WERI-Rb-1 (cell line): ENCODE results near the gene ADGRG6.

Experiments used
- DNase-seq: peaks from one replicate; pipeline ENCODE4 v3.0.0-alpha.2; 2020
- H3K27ac ChIP-seq: fragments of 250-450 bp; sonication (Bioruptor Pico); 2 replicates; pipeline ENCODE4 v1.5.1; 2020; ENCODE audit warnings: mild to moderate bottlenecking, moderate library complexity
- H3K27me3 ChIP-seq: fragments of 250-450 bp; sonication (Bioruptor Pico); 2 replicates; pipeline ENCODE4 v1.5.1; 2021; ENCODE audit warnings: mild to moderate bottlenecking, low read depth, moderate library complexity; ENCODE audit not compliant: insufficient read depth, severe bottlenecking
- H3K36me3 ChIP-seq: fragments of 250-450 bp; sonication (Bioruptor Pico); 2 replicates; pipeline ENCODE4 v1.5.1; 2020; ENCODE audit warnings: mild to moderate bottlenecking, moderate library complexity
- H3K4me3 ChIP-seq: 2 replicates; pipeline ENCODE4 v1.5.1; 2011; ENCODE audit warnings: low read depth, mild to moderate bottlenecking, control low read depth, low read length
- H3K9me3 ChIP-seq: fragments of 250-450 bp; sonication (Bioruptor Pico); 2 replicates; pipeline ENCODE4 v1.5.1; 2021; ENCODE audit warnings: mild to moderate bottlenecking, moderate library complexity; ENCODE audit not compliant: severe bottlenecking
- TF ChIP-seq, protein P1 (sequence below): IDR thresholded peaks from 2 replicates; pipeline ENCODE4 v1.5.1; 2011; ENCODE audit warnings: low read depth, mild to moderate bottlenecking, control low read depth, inconsistent platforms, low read length

The ADGRG6 gene

DNA sequence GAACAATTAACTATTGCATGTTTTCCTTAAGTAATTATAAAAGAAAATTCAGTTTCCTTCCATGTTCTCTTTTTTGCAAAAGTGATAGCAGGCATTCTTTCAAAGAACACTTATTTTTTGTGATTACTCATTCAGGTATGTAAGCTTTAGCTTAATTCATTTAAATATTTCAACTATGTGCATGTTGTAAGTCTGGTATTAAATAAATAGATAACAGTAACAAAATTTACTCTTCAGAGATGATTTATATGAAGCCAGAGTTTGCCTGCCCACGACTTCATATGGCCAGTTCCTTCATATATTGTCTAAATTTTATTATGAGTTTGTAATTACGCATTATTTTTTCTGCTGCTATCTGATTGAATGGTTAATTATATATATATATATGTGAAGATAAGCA lies 110.9 kb downstream of the ADGRG6 start:
- H3K36me3 ChIP-seq = no peaks in the 10 kb centered on the region
- no peaks in the 10 kb centered on the region for H3K27me3 ChIP-seq
- DNase-seq = no peak
- TF ChIP-seq, protein P1, sequence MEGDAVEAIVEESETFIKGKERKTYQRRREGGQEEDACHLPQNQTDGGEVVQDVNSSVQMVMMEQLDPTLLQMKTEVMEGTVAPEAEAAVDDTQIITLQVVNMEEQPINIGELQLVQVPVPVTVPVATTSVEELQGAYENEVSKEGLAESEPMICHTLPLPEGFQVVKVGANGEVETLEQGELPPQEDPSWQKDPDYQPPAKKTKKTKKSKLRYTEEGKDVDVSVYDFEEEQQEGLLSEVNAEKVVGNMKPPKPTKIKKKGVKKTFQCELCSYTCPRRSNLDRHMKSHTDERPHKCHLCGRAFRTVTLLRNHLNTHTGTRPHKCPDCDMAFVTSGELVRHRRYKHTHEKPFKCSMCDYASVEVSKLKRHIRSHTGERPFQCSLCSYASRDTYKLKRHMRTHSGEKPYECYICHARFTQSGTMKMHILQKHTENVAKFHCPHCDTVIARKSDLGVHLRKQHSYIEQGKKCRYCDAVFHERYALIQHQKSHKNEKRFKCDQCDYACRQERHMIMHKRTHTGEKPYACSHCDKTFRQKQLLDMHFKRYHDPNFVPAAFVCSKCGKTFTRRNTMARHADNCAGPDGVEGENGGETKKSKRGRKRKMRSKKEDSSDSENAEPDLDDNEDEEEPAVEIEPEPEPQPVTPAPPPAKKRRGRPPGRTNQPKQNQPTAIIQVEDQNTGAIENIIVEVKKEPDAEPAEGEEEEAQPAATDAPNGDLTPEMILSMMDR = no peak
- no peak overlapping the region for H3K27ac ChIP-seq
- H3K4me3 ChIP-seq = no peak overlapping the region
- no peaks in the 10 kb centered on the region for H3K9me3 ChIP-seq

DNA sequence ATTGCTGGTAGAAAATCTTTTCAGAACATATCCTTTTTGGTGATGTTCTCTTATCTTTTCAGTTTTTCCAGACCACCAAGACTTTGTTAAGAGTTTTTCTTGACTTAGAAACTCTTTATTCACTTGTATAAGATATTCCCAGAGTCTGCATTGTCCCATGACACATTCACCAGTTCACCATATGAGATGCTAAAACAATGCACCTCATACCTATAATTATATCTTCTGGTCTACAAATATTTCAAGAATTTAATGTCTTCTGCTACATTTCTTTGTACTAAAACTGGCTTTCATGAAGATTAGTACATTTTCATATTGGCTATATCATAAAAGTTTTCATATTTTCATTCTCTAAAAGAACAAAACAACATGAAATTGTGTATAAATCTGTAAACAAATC lies 111.3 kb downstream of the ADGRG6 start:
- Histone ChIP-seq H3K36me3 (no peaks in the 10 kb centered on the region), H3K9me3 (no peaks in the 10 kb centered on the region), H3K27ac (no peak overlapping the region), H3K4me3 (no peak overlapping the region), H3K27me3 (no peaks in the 10 kb centered on the region)
- TF ChIP-seq, protein P1 = no peak
- DNase-seq = no peak

DNA sequence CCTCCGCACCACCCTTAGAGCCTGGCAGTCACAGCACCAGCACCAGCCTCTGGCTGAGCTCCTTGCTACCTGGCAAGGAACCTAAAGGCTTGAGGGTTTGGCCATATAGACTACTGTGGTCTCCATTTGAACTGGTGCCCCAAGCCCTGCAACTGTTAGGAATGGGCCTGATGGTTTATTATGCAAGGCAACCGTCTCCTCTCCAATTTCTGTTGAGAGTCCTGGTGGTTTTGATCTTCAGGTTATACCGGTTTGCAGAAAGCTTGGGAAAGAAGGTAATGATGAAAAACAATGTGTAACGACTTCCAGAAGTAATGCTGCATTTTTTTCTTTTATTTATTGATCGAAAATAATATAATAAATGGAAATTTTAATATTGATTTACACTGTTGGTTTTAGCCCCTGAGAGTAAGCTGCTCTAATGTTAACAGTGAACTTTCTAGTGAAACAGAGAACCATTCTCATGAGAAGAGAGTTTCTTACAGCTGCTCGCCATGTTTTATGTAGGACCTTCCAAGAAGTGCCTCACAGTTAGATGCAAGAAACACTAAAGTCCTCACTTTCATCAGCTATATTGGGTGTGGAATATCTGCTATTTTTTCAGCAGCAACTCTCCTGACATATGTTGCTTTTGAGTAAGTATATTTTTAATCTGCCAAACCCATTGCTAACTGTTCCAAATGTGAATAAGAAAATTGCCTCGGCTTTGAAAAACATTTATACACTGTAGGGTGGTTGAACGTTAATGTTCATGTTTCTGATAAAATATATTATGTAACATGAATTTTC lies 112.8 kb downstream of the ADGRG6 start:
- H3K36me3 ChIP-seq = no peaks in the 10 kb centered on the region
- H3K27ac ChIP-seq = no peak overlapping the region
- no peak for DNase-seq
- H3K27me3 ChIP-seq = no peaks in the 10 kb centered on the region
- H3K4me3 ChIP-seq = no peak overlapping the region
- no peaks in the 10 kb centered on the region for H3K9me3 ChIP-seq
- TF ChIP-seq, protein P1 = no peak

DNA sequence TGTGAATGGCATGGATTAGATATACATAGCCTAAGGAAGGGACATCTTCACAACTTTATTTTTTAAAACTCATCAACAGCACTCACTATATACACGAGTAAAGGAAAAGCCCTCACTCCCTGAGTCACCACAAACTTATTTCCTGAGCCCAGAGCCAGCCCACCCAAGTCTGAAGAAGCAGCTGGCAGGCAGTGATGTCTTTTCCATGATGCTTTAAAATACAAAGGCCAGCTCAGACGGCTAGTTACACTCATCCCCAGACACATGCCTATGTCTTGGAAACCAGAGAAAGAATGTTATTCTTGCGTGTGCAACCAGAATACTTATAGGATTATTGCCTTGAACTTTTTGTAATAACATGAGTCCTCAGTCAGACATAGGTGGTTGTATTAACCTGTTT lies 114.4 kb downstream of the ADGRG6 start:
- no peak overlapping the region for H3K4me3 ChIP-seq
- no peak for DNase-seq

DNA sequence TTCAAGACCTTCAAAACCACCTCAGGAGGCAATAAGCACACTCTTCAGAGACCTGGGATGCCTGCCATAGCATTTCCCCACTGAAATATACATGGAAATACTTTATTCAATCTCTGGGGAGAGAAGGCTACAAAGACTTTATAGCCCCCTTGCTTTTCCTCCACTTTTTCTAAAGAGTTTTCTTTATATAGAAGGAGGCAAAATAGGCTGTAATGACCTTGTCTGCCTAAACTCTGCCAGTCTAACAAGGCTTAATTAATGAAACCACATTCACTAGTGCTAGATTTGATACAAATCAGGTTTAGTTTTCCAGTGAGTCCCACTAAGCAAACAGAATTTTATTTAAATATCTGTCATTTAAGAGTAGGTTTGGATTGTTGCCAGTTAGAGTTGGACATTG lies 114.9 kb downstream of the ADGRG6 start:
- Histone ChIP-seq H3K36me3 (no peaks in the 10 kb centered on the region), H3K9me3 (no peaks in the 10 kb centered on the region), H3K4me3 (no peak overlapping the region), H3K27ac (no peak overlapping the region), H3K27me3 (no peaks in the 10 kb centered on the region)
- no peak for DNase-seq
- TF ChIP-seq, protein P1 = no peak

More for the DNA sequence above, 114.4 kb downstream of the ADGRG6 start:
- Histone ChIP-seq H3K27ac (no peak overlapping the region), H3K27me3 (no peaks in the 10 kb centered on the region), H3K9me3 (no peaks in the 10 kb centered on the region), H3K36me3 (no peaks in the 10 kb centered on the region)
- TF ChIP-seq, protein P1 = no peak

DNA sequence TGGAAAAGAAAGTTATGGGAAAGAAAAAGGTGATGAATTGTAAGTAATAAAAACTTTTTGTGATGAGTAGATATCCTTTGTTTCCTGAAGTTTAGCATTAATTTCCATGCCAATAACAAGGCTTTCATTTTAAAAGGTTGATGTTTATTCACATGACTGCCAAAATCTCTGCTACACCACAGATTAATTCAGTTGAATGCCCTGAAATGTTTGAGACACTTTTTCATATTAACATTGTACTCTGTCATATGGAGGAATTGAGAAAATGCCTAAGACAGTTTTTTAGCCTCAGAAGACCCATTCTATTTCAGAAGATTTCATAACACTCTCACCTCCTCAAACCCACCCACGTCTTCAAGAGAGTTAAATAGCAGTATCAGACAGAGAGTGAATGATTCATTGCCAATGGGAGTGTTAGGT lies 115.5 kb downstream of the ADGRG6 start:
- no peaks in the 10 kb centered on the region for H3K36me3 ChIP-seq
- no peak overlapping the region for H3K27ac ChIP-seq

More for the DNA sequence above, 115.5 kb downstream of the ADGRG6 start:
- Histone ChIP-seq H3K27me3 (no peaks in the 10 kb centered on the region), H3K4me3 (no peak overlapping the region), H3K9me3 (no peaks in the 10 kb centered on the region)
- TF ChIP-seq, protein P1 = no peak
- DNase-seq = no peak
